ENCODE measurements around the gene FHIT.

FHIT gene

GRCh38 chr3:60053526-60054265 lies 1197.6 kb downstream of the FHIT start:
- peak; percentile 48 to 61 (median 49) for DNase-seq (ENCODE audit: low read depth in 3 of 3)

DNA sequence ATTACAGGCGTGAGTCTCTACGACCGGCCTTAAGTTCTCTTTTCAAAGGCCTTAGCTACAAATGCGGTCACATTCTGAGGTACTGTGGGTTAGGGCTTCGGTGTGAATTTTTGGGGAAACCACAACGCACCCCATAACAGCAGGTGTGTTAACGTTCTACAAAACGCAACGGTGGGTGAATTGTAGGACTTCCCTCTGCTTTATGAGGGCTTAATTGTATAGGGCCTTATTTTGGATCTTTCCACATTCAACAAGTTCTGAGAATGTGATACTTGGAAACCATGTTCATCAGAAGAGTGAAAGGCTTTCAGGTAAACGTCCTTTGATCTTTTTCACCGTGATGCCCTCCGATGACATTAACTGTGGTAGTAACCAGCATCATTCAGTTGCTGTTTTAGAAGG lies 1202.8 kb downstream of the FHIT start:
- peak in 1 of 3 experiments; percentile 35 for DNase-seq (ENCODE audit: low read depth in 3 of 3)

- no peak for DNase-seq (ENCODE audit: low read depth in 3 of 3)
Observed at GRCh38 chr3:60047426-60048200, 1203.6 kb downstream of the FHIT start.

- DNase-seq (ENCODE audit: low read depth in 3 of 3), result no peak
Observed at GRCh38 chr3:60046210-60046609, 1205.0 kb downstream of the FHIT start.

DNA sequence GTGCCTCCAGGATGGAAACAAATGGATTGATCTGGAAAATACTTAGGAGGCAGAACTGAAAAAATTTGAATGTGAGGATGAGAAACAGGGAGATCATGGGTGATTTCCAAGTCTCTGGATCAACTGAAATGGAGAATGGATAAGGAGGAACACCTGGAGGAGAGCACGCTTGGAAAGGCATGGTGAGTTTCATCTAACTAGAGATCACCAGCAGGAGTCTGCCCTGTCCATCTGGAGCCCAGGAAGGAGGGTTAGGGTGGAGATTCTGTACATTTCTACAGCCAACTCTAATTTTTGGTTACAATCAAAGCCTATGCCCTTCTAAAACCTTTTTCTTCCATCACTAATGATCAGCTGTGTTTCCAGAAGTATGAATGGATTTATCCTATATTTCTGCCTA lies 1205.6 kb downstream of the FHIT start:
- no peak for DNase-seq (ENCODE audit: low read depth in 3 of 3)

DNA sequence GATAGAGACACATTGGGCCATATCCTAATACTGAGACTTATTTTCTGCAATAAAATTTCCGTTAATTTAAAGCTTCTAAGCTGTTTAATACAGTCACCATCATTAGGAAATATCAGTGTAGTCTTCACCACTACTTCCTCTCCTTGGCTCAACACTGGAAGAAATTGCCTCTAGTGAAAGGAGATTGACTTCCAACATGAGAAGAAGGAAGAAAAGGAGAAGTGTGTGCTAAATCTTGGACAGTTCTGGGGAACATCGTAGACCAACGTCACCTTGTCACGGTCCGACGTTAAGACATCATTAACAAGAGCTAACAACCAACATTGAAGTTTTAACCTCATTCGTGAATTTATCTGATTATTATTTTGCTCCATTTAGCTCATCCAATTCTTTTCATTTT lies 1214.4 kb downstream of the FHIT start:
- DNase-seq (ENCODE audit: low read depth in 3 of 3), result no peak

DNA sequence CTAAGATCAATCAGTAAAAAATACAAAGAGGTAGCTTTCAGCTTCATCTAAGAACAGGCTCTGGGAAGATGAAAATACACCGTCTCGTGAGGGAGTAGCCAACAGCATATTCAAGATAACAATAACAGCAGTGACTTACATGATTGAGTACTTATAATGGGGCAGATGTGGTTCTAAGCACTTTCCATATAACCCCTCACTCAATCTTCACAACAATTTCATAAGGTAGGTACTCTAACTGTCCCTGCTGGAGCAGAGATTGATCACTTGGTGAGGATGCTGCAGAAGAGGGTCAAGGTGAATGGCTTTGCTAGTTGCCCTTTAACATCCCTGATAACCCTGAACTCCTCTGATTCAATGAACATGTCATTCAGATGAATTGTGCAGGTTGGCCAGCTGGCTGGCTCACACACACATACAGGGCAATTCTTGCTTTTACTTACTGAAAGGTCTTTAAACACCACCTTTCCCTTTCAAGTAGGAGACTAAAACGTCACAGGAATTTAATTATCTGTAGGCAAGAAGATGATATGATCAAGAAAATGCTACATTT lies 1217.3 kb downstream of the FHIT start:
- no peak for DNase-seq (ENCODE audit: low read depth in 3 of 3)

DNA sequence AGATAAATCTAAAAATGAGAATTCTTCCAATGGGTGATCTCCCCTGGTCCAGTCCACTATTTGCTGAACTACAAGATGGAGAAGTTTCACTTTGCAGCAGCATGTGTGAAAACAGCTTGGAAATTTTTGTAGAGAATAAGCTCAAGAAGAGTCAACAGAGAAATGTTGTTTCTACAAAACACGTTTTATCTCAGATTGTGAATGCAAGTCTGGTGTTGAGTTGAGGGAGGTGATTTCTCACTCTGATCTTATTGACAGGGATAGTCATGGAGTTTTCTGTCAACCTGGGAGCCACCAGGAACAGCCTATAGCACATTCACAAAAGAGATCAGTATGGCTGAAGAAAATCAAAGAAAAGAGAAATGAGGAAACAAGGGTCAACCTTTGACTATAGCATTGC lies 1220.3 kb downstream of the FHIT start:
- no peak for DNase-seq (ENCODE audit: low read depth in 3 of 3)

DNA sequence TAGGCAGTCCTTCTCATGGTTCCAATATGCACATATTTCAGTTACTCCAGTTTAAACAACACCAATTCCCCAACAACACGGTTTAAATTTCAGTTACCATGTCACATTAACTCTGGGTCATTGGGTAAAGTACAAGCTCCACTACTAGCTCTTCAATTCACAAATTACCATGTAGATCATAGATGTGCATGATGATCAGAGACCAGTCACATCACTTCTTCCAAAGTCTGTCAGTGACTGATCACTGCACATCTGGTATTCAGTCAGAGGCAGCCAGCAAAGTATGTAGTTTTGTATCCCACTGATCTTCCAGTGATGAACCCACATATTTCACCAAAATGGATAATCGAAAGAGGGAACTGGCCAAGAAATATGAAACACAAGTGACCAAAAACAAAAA lies 1223.0 kb downstream of the FHIT start:
- DNase-seq (ENCODE audit: low read depth in 3 of 3), result no peak

DNA sequence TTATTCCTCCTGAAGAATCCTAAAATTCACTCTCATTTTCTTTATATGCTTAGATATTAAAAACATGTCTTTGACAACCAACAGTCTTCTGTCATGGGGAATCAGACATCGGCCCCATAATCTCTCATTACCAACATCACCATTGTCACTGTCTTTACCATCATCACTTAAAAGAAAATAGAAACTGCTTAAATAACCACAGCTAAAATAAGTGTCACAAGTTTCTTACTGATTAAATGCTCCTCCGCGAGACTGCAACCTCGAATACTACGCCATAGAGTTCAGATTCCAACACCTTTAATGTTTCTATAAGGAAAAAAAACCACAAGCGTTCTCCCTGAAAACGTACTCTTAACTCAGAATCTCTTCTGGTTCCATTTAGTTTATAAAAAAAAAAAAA lies 1223.9 kb downstream of the FHIT start:
- DNase-seq (ENCODE audit: low read depth in 3 of 3), result no peak

DNA sequence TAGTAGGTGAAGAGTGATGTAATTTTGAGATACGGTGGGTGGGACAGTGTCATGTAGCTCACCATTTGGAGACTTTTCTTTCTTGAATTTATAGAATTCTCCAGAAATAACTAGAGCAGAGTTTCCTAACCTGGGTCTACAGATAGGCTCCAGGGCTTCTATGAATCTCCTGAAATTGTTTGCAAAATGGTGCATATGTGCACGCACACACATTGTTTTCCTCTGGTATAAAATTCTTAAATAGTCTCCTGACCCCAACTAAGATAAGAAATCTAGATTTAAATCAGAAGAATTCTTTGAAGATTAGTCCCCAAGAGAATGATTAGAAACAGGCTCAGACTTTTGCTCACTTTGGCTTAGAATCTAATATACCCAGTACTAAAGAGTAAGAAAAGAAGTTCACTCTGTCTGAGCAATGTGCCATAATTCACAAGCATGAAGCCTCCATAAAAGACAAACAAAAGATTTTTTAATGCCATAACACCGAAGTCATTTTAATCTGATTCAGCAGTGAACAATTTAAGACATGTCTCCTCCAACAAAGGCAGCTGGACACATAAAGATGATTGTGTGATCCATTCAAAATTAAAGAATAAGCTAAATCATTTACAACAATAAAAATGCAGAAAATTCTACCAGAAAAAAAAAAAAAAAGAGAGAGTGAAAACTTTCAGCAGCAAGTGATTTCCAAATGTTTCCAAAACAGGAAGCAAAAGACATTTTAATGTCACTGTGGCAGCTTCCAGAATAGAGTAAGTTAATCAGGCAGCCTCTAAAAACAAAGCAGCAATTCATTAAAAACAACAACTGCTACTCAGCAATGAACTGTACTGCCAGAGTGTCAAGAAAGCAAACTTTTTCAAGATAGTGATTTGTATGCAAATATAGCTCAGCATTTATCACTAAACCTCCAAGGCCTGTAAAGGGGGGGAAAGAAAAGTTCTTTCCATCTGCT lies 1225.9 kb downstream of the FHIT start:
- no peak for DNase-seq (ENCODE audit: low read depth in 3 of 3)

DNA sequence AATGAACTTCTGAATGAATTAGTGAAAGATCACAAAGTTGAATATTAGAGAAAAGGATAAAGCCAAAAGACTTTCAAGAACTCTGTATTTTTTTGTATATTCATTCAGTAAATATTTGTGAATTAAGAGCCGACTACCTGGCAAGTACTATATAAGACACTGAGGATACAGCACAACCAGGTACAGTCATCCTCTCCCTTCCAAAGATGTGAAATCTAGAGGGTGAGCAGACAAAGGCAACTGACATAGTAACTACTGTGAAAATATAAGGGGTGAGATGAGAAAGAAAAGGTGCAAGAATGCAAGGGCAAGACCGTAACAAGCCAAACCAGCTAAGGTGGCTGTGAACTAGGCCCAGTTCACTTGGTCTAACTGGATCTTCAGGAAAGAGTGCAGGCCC lies 1226.9 kb downstream of the FHIT start:
- DNase-seq (ENCODE audit: low read depth in 3 of 3), result no peak

GRCh38 chr3:60023189-60023588 lies 1228.1 kb downstream of the FHIT start:
- DNase-seq (ENCODE audit: low read depth in 3 of 3), result no peak

GRCh38 chr3:60017631-60018030 lies 1233.6 kb downstream of the FHIT start:
- DNase-seq (ENCODE audit: low read depth in 3 of 3), result peak; percentile 25 to 57 (median 48)

DNA sequence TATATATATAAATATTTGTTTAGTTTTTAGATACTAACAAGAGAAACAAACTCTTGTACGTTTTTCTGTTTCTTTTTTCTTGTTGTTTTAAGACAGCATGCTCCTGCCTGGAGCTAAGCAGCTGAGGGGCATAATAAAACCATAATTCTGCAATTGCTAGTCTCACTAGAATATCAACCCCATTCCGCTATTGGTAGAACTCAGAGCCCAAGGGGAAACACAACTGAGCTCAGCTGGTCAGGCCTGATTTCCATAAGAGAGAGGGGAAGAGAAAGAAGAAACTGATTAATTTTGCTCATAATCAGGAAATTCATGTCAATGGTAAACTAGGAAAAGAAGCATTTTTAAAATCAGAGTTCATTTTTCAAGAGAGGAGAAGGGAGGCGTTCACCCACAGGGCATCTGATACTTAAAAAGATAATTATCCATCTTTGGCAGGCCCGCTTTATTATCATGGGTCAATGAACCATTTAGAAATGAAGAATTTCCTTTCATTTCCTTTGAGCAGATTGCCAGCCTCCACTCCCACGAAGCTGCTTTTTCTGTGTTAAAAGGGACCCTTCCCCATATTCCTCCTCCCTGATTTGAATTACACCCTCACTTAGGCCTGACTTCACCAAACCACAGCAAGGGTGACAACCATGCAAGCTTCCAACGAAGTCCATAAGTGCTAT lies 1236.1 kb downstream of the FHIT start:
- DNase-seq (ENCODE audit: low read depth in 3 of 3), result no peak

- no peak for DNase-seq (ENCODE audit: low read depth in 3 of 3)
Observed at GRCh38 chr3:60013241-60013640, 1238.0 kb downstream of the FHIT start.

- no peak for DNase-seq (ENCODE audit: low read depth in 3 of 3)
Observed at GRCh38 chr3:60011218-60011617, 1240.0 kb downstream of the FHIT start.

- peak in 2 of 3 experiments; percentile 30 to 32 for DNase-seq (ENCODE audit: low read depth in 3 of 3)
Observed at GRCh38 chr3:60010781-60011180, 1240.5 kb downstream of the FHIT start.

DNA sequence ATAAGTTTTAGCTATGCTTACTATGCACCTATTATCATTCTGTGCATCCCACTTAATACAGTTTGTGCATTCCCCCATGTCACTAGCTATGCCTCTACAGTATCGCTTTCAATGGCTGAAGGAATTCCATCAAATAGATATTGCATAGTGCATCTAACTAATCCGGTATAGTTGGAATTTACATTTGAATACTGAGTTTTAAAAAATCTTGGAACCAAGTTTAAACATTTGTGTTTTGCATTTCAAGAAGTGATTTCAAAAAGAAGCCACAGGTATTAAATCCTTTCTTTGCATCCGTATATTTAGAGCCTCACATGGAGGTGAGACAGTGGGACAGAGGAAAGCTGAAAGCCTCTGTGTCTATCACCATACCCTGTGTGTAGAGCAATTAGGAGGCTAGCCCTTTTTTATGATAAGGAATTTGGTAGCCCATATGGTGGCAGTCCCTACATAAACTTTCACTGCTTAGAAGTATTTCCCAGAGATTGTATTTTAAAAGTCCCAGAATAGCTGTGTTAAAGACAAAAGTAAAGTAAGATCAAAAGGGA lies 1241.2 kb downstream of the FHIT start:
- no peak for DNase-seq (ENCODE audit: low read depth in 3 of 3)

- no peak for DNase-seq (ENCODE audit: low read depth in 3 of 3)
Observed at GRCh38 chr3:60001369-60001768, 1249.9 kb downstream of the FHIT start.
